Measurements from ENCODE around the gene DAAM1. TPM values are rescaled to one million over a fixed set of nuclear protein-coding genes. Genes with fewer than 3 reads are reported as not detected.

DAAM1 gene
- total RNA-seq, 6 donors from 2014 or later: 34.4 to 94.4 (median 55.5) TPM

- TF ChIP-seq POLR2A (IDR thresholded peaks at IDR 0.05): no peak
- TF ChIP-seq EP300 (IDR thresholded peaks at IDR 0.05): no peak
- no peak for TF ChIP-seq CTCF (IDR thresholded peaks at IDR 0.05)
- TF ChIP-seq POLR2AphosphoS5 (IDR thresholded peaks at IDR 0.05): no peak
- ATAC-seq (ENCODE audit: low FRiP score in 2 of 2) (no peak), DNase-seq (no peak)
- 88 to 93% methylated on average over 1 of the region's 1 CpG for WGBS, 2 donors
- no peaks in the 10 kb centered on the region for H3K9me3 ChIP-seq
- no peak overlapping the region for H3K27ac ChIP-seq
- no peaks in the 10 kb centered on the region for H3K27me3 ChIP-seq
- no peak overlapping the region for H3K4me3 ChIP-seq
- no peaks in the 10 kb centered on the region for H3K4me1 ChIP-seq
- no peaks in the 10 kb centered on the region for H3K36me3 ChIP-seq
These were observed 11.7 kb upstream of the DAAM1 start for GRCh38 chr14:59176765-59177164.

- H3K4me3 ChIP-seq: no peak overlapping the region
- H3K27me3 ChIP-seq: no peaks in the 10 kb centered on the region
- ATAC-seq (ENCODE audit: low FRiP score in 2 of 2) (no peak), DNase-seq (no peak)
- H3K27ac ChIP-seq: no peak overlapping the region
- H3K4me1 ChIP-seq: no peaks in the 10 kb centered on the region
- H3K9me3 ChIP-seq: no peaks in the 10 kb centered on the region
- TF ChIP-seq POLR2AphosphoS5 (IDR thresholded peaks at IDR 0.05) (no peak), POLR2A (IDR thresholded peaks at IDR 0.05) (no peak), EP300 (IDR thresholded peaks at IDR 0.05) (no peak), CTCF (IDR thresholded peaks at IDR 0.05) (no peak)
- H3K36me3 ChIP-seq: no peaks in the 10 kb centered on the region
- 89 to 94% methylated on average over 2 of the region's 2 CpGs for WGBS, 2 donors
These were observed 11.2 kb upstream of the DAAM1 start for GRCh38 chr14:59177262-59177661.

GRCh38 chr14:59181791-59182190, 6.7 kb upstream of the DAAM1 start:
- WGBS, 2 donors: 87 to 94% methylated on average over 1 of the region's 1 CpG
- TF ChIP-seq CTCF (IDR thresholded peaks at IDR 0.05): no peak
- no peak for TF ChIP-seq POLR2AphosphoS5 (IDR thresholded peaks at IDR 0.05)
- TF ChIP-seq POLR2A (IDR thresholded peaks at IDR 0.05): no peak
- no peak for TF ChIP-seq EP300 (IDR thresholded peaks at IDR 0.05)
- no peaks in the 10 kb centered on the region for H3K27me3 ChIP-seq
- no peaks in the 10 kb centered on the region for H3K36me3 ChIP-seq
- no peaks in the 10 kb centered on the region for H3K9me3 ChIP-seq
- H3K4me1 ChIP-seq: no peaks in the 10 kb centered on the region
- ATAC-seq (ENCODE audit: low FRiP score in 2 of 2) (no peak), DNase-seq (no peak)
- no peak overlapping the region for H3K27ac ChIP-seq
- no peak overlapping the region for H3K4me3 ChIP-seq

GRCh38 chr14:59182641-59183040, 5.8 kb upstream of the DAAM1 start:
- WGBS, 2 donors: 82 to 91% methylated on average over 5 of the region's 5 CpGs
- H3K4me3 ChIP-seq: no peak overlapping the region
- H3K27ac ChIP-seq: no peak overlapping the region
- H3K4me1 ChIP-seq: peaks cover 0 to 4% (median 1%) of the 10 kb centered on the region in 4 donors
- H3K36me3 ChIP-seq: no peaks in the 10 kb centered on the region
- no peak for DNase-seq
- no peaks in the 10 kb centered on the region for H3K27me3 ChIP-seq
- no peak for ATAC-seq (ENCODE audit: low FRiP score in 2 of 2)
- H3K9me3 ChIP-seq: no peaks in the 10 kb centered on the region
- TF ChIP-seq CTCF (IDR thresholded peaks at IDR 0.05) (no peak), EP300 (IDR thresholded peaks at IDR 0.05) (no peak), POLR2A (IDR thresholded peaks at IDR 0.05) (no peak), POLR2AphosphoS5 (IDR thresholded peaks at IDR 0.05) (no peak)

GRCh38 chr14:59183150-59183549, 5.3 kb upstream of the DAAM1 start:
- H3K4me1 ChIP-seq: peaks cover 0 to 5% (median 2%) of the 10 kb centered on the region in 4 donors
- H3K36me3 ChIP-seq: no peaks in the 10 kb centered on the region
- no peaks in the 10 kb centered on the region for H3K27me3 ChIP-seq
- TF ChIP-seq CTCF (IDR thresholded peaks at IDR 0.05) (no peak), EP300 (IDR thresholded peaks at IDR 0.05) (no peak), POLR2A (IDR thresholded peaks at IDR 0.05) (no peak), POLR2AphosphoS5 (IDR thresholded peaks at IDR 0.05) (no peak)
- H3K9me3 ChIP-seq: no peaks in the 10 kb centered on the region
- ATAC-seq (ENCODE audit: low FRiP score in 2 of 2) (no peak), DNase-seq (no peak)
- H3K4me3 ChIP-seq: no peak overlapping the region
- H3K27ac ChIP-seq: no peak overlapping the region

Measured in upper lobe of left lung (tissue), 6 donors.